ENCODE measurements around the gene NRF1.
"Not testable (repeated sequence)": the region's sequence is repeated elsewhere in the genome, so short reads cannot be mapped to it uniquely, and the experiment has no call there.

Gene NRF1

DNA sequence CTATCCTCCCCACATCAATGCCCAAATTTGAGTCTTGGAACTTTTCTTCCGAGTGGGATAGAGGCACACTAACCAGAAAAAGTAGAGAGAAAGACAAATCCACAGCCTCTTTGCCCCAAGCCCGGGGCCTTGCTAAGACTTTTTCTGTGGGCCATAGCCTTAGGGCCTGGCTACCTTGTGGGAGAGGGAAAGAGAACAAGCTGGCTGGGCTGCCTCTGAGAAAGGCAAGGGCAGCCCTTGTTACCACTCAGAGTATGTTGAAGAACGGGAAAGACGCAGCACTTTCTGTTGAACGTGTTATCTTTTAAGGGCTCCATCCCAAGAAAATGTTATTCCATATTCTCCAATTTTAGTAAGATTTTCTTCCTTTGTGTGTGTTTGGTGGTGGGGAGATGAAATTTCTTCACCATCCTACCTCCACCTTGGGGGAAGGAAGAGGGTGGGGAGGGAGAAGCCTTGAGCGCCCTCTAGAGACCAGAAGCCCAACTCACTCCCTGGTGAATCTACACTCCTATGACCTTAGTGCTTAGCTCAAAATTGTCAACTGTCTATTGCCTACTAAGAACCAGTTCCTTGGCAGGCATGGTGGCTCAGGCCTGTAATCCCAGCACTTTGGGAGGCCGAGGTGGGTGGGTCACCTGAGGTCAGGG lies 3.9 kb upstream of the NRF1 start:
- DNase-seq, result no peak

DNA sequence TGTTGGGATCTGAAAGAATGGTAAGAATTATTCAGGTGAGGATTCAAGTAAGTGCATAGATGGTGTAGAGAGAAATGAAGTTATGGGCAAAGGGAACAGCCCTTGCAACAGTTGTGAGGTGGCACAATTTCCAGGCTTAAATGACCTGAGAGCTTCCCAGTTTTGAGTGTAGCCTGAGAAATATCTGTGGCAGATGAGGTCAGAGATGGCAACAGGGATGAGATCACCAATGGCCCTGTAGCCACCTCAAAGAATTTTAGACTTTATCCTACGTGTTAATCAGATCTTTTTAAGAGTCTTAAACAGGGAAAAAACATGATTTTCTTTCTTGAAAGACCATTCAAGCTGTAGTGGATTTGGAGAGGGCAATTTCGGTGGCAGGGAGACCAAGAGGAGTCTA lies 1.9 kb upstream of the NRF1 start:
- DNase-seq, result no peak

DNA sequence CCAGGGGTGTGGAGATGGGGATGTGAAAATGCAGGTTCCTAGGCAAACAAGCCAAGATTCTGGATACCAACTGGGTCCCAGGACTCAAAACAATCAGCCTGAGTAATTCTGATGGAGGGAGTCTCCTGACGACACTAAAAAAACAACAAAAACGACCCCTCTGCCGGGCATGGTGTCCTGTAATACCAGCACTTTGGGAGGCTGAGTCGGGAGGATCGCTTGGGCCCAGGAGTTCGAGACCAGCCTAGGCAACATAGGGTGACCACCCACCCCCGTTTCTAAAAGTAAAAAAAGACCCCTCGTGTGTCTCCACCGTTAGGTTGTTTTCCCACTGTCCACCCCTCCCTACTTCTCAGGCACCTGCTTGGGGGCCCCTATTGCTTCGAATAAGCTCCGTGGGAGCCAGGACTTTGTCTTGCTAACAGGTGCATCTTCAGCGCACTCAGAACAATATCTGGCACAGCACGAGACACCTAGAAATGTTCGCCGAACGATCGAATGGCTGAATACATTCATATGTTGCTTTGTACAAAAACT lies 743 bp upstream of the NRF1 start:
- DNase-seq, result no peak

DNA sequence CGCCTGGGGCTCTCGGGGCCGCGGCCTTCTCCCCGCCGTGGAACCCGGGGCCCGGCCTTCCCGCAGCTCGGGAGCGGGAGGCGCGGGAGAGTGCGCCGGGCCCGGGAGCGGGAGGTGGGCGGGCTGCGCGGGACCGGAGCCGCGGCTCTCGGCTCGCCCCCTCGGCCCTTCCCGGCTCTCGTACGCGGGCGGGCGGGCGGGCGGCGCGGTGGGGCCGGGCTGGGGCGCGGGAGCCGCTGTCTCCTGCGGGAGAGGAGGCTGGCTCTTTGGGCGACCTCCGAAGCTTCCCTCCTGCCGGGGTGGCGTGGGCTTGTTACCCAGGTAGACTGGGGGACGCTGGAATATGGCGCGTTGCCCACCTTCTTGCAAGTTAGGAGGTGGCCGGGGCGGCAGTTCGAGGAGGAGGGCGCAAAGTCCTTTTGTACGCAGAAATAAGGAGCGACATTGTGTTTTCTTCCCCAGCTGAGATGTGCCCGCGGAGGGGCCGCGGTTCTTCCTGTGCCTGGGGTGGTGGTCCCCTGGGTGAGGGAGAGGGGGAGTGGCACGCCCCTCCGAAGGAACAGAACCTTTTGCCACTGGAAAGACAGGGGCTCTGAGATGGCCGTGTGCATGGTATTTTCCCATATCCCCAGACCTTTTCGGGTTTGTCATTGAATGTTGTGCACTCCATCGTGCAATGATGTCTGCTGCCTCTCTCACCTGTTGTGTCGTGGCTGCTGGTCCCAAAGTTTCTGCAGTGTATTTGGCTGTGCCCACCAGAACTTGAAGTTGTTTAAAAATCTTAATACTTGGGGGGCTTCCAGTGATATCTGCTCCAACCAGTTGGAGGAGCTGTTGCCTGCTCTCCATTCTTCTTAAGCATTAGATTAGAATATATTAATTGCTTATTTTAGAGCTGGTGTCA lies 844 bp downstream of the NRF1 start:
- no peak for DNase-seq

DNA sequence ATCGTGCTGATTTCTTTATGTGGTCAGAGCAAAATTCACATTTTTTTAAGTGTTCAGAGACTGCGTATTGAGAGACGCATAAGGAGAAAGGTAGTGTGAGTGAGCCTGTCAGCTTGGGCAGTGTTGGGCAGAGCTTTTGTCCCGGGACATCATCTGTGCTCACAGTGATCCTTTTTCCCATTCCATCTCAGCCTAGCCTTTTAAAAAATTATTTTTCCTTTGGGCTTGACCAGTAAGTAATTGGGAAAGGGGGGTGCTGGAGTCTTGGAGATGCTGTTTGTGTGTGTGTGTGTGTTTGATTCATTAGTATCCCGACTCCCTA lies 1.5 kb downstream of the NRF1 start:
- no peak for DNase-seq

DNA sequence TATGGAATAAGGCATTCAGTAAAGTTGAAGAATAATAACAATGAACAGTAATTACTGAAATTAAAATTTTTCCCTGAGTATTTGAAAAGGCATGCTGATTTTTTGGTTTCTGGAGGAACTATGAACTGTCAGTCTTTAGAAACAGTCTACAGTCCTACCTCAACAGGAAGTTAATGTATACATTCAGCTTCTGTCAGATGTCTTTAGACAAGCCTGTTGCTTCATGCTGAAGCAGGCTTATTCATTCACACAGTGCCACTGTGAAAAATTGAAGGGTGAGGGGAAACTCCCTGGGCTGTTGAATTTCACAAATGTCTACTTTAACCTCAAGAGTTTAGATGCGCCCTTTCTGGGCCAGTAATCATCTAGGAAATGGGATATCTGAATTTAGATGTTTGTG lies 3.5 kb downstream of the NRF1 start:
- DNase-seq, result no peak

DNA sequence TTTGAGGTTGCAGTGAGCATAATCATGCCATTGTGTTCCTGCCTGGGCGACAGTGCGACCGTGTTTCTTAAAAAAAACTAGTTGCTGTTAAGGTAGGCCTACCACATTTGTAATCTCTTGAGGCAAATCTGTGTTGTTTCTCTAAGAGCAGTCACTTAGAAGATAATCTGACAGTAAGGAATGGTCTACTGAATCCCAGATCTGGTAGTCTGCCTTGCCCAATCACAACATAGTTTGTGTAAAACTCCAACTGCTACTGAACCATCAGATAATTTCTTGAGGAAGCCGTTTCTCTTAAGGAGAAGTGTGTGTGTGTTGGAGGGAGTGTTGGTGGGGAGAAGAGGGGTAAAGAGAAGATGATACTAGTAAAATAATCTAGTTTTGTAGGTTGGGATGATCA lies 5.0 kb downstream of the NRF1 start:
- DNase-seq, result no peak

DNA sequence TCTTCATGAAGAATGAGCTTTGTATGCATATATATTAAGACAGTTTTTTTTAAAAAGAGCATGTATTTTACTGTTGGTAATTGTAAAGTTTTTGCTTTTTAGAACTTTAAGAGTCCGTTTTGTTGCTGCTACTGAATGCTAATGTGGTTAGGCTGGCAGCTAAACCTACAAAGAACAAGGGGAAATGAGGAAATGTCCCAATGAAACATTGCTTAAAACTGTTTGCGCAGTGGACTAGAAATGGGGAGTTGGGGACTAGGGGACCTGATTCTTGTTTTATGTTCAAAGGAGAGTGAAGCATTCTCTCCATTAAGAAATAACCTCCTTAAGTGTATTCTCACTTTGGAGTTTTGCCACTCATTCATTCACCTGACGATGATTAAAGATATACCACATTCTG lies 5.7 kb downstream of the NRF1 start:
- DNase-seq, result no peak

DNA sequence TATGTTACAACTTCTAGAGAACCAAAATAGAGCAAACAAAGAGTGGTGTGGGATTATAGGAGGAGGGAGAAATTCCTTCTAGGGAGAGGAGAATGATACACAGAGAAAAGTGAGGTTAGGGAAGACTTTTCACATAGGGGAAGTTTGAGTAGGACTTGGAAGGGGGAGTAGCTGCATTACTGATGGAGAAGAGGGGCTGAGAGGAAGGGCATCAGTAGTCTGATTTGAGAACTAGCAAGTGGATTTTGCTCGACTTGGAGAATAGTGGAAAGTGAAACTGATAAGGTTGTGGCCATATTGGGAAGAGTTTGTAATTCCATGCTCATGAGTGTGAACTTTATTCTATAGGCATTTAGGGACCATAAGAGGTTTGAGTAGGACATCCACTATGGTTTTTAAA lies 6.1 kb downstream of the NRF1 start:
- no peak for DNase-seq

DNA sequence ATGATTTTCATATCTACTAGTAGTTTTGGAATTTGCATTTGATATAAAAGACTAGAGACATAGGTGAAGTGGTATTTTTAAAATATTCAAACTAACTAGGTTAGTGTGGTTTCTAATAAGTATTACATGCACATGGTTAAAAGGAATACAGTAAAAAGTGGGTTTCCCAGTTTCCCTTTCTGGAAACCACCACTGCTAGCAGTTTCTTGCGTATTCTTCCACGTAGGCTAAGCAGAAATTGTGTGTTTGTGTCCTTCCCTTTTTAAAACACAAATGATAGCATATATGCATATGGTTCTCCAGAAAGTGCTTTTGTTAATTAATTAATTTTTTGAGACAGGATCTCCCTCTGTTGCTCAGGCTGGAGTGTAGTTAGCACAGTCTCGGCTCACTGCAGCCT lies 15.4 kb downstream of the NRF1 start:
- DNase-seq, result no peak

DNA sequence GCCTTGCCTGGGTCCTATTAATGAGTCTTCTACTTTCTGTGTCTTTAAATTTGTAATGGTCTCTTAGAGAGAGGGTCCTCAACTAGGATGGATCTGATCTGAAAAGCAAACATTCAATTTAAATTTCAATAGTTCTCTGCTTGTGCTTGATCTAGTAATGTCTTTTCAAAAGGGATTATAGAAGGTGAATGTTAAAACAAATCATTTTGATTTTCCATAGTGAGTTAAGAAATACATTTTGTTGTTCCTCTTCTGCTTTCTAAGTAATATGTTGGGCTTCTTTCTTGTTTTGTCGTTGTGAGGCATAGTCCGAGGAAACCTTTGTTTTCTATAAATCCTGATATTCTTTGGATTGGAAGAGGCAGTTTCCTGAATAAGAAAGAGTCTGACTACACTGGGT lies 18.8 kb downstream of the NRF1 start:
- no peak for DNase-seq

DNA sequence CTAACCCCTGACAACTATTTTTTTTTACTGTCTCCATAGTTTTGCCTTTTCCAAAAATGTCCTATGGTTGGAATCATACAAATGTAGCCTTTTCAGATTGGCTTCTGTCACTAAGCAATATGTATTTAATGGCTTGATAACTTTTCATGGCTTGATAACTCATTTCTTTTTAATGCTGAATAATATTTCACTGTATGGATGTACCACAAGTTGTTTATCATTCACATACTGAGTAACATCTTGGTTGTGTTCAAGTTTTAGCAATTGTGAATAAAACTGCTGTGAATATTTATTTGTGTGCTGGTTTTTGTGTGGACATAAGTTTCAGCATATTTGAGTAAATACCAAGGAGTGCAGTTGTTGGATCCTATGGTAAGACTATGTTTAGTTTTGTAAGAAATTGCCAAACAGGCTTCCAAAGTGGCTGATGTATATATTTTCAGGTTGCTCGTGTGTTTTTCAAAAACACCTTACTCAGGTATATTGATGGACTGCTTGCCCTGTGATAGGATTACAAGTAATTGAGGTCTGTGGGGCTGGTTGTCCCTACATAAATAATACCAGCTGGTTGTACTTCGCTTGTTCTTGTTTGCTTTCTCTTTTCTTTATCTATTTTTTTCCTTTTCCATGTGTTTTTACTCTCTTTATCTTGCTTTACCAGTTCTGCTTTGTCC lies 23.0 kb downstream of the NRF1 start:
- no peak for DNase-seq

DNA sequence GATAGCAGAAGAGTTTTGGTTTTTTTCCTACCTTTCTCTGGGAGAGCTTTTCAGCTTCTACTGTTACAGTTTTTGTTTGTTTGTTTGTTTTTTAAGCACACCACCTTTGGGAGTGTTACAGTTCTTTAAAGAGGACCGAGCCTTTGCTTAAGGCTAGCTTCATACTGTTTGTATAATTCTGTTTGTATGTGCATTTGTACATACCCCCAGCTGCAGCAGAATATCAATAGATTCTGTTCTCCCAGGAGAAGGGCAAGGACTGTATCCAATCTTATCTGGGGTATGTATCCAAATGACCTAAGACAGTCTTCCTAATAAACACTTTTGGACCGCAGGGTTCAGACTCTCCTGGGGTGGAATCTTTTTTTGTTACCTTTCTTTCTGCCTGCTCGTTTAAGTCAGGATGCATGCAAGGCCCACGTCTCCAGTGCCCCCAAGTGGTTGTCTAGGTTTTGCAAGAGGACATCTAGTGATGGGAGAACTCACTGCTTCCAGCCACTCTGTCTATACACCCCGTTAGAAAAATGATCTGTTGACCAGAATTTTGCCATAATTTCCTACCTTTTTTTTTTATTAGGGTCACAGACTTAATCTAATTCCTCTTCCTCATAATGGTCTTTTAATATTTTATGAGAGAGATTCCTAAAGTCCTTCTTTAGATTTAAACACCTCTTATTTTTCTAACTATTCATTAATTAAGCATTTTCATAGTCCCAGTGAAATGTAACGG lies 23.9 kb downstream of the NRF1 start:
- no peak for DNase-seq

DNA sequence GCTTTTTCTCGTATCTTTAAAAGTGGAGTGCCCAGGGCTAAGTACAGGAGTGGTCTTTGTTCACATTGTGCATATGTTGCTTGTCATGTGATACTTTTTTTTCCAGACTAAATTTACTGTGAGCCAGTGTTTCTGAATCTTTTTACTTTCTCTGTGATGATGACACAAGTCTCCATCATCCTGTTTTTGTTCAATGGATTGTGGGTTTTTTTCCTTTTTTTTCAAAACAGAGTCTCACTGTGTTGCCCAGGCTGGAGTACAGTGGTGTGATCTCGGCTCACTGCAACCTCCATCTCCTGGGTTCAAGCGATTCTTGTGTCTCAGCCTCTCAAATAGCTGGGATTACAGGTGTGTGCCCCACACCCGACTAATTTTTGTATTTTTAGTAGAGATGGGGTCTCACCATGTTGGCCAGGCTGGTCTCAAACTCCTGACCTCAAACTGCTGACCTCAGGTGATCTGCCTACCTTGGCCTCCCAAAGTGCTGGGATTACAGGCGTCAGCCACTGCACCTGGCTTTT lies 24.6 kb downstream of the NRF1 start:
- DNase-seq, result not testable (repeated sequence)

DNA sequence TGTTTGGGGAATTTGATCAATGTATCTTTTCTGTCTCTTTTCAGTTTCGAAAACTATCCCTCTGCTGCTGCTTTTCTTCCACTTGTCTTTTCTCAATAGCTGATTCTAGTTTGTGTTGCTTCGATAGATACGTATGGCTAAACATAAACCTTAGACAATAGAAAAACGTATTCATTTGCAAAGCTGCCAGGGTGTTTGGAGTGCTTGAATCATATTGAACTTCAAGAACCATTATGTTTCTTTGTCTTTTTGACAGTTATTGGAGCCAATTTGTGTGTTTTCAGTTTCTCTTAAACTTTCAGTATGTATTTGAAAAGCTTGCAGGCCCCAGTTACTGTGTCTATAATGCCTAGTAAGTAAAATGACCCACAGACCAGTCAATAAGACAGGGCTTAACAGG lies 25.1 kb downstream of the NRF1 start:
- DNase-seq, result no peak

DNA sequence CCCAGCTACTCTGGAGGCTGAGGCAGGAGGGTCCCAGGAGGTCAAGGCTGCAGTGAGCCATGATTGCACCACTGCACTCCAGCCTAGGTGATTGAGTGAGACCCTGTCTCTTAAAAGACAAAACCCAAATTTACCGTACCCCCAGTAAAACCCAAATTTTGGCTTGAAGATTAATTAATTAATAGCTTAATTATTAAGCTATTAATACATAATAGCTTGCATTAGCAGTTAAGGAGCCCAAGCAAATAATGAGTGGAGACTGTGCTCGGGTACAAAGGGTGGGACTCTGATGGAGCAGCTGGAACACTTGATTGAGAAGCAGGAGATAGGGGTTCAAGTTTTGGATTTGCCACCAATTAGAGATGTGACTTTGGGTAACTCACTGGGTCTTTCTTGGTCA lies 28.9 kb downstream of the NRF1 start:
- DNase-seq, result no peak

DNA sequence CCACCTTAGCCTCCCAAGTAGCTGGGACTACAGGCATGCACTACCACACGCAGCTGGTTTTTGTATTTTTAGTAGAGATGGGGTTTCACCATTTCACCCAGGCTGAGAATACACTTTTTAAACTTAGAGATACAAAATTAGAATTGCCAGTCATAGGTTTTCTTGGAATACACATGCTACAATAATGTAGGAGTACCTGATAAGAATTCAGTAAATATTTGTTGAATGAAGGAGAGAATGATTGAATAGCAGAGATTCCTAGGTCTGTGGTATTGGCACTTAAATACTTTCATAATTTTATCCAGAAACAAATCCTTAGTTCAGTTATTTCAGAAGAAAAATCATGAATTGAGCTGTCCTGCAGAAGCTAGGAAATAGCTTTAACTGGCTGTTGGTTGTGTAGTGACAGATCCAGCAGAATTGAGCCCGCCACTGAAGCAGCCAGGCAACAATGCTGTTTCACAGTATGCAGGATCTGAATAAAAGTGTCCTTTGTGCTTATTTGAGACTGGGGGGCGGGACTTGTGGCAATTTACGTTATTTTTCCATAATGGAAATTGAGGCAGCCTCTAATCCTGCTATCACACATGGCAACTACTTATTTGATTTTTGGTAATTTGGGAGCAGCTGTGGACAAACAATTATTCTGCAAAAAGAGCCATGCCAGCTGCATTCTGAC lies 31.5 kb downstream of the NRF1 start:
- no peak for DNase-seq

DNA sequence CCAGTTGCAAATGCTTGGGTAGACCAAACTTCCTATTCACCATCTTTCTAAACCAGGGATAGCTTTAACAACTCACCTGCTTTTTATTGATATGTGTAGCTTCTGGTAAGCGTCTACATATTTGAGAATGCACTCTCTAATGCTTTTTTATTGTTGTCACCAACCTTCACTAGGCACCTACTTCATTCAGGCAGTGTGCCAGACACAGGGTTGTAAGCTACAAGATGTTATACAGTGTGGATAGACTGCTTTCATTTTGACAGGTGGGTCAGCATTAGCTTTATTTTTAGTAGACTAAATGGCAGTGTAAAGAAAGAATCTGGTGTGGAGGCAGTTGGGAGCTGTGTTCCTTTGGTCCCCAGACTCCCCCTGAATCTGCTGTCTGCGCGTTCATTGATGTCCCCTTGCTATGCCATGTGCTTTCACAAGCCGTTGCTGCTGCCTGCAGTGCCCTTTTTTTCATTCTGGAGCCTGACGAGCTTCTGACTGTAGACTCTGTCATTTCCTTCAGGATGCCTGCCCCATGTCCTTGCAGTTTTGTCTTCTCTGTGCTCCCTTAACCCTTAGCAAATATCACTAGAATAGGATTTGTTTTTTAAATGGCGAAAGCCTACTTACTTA lies 32.1 kb downstream of the NRF1 start:
- DNase-seq, result no peak

DNA sequence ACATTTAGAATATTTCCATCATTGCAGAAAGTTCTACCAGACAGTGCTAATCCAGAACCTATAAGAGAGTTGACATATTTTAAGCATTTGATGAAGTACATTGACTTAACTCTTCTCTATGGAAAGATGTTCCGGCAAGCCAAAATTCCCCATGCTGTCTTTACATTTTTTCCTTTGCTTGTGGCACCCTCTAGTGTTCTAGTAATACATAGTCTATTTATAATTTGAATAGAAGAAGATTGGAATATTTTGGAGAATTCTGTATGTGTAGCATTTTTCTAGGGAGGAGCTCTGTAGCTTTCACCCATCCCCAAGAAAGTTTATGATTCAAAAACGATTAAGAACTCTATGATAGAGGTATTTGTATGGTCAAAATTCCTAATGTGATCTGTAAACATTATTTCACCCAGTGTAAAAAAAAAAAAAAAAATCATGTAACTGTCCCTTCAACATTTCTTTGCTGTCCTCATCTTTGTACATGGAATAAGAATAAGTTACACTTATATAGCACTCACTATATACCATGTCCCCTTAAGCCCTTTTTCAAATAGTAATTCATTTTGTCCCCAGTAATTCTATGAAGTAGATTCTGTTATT lies 33.2 kb downstream of the NRF1 start:
- DNase-seq, result no peak

DNA sequence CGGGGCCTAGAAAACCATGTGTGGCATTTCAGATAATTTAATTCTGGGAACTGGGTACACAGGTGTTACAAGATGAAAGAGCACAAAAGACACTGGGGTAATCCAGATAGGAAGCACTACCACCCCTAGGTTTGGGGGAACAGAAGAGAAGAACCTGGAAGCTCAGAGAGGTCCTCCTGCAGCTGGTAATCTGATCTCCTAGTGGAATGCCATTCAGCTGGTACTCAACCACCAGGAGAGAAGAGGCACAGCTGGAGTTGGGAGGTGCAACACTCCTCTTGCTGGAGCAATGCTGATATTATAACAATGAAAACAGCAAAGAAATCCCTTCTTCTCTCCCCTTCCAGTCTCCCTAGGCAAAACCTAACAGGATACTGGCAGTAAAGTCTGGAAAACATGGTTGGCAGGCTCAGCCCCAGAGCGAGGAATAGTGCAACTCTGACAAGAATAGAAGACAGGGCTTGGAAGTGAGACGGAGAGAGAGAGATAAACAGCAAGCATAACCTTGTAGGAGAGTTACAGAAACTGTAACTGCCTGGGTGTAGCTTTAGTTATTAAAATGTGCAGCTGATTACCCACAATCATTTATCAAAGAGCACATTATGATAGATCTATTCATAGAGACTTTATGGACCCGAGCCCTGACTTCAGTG lies 35.0 kb downstream of the NRF1 start:
- no peak for DNase-seq

DNA sequence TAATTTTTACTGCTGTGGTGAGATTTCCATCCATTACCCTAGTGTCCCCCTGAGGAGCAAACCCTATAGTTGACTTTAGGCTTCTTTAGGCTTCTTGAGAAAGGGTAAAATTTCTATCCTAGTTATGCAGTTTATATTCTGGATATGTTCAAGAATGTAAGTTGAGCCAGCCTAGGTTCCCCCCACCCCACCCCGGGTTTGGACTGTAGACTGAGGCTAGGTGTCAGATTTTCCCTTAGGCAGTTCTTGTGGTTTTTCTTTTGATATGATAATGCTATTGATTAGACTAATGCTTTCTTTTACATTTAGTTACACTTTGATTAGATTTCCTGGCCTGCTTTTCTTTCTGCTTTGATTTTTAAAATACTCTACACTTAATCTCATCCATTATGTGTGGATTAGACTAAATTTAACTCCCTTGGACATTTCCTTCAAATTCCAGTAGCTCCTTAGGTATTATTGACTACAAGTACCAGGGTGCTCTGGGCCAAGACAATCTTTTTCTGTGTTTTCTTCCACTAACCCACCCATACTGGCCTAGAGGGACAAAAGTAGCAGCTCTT lies 37.7 kb downstream of the NRF1 start:
- DNase-seq, result no peak
